ENCODE measurements around the gene RBM19.

DNA sequence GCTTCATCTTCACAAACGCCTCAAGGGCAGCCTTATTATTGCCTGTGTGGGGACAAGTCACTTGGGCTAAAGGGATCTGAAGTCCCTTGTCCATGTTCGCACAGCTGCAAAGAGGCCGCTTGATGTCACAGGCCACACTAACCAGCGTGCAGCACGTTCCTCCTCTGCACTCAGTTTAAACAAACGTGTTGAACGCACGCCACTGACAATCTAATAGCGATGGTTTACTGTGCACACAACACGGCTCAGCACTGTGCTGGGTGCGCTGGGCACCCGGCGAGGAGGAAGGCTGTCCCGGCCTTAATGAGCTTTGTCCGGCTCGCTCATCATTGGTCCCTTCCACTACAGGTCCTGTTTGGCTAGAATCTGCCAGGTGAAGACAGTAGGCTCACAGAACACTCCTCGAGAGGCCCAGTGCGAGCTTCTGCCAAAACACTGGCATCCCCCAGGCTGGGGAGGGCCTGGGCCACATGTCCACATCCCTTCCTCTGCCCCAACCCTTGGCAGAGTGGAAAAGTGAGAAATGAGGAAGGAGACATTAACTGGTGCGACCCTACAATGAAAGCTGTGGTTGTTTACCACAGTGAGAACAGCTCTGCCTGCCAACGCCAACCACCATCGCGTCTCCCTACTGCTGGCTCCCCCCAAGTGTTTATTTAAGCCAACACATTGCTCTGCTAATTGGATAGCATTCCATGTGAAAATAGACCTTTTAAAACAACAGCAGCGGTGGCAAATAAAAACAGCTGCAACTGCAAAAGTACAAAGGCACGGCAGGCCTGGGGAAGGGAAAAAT lies 113.2 kb downstream of the RBM19 start:
- TF ChIP-seq, protein P1, sequence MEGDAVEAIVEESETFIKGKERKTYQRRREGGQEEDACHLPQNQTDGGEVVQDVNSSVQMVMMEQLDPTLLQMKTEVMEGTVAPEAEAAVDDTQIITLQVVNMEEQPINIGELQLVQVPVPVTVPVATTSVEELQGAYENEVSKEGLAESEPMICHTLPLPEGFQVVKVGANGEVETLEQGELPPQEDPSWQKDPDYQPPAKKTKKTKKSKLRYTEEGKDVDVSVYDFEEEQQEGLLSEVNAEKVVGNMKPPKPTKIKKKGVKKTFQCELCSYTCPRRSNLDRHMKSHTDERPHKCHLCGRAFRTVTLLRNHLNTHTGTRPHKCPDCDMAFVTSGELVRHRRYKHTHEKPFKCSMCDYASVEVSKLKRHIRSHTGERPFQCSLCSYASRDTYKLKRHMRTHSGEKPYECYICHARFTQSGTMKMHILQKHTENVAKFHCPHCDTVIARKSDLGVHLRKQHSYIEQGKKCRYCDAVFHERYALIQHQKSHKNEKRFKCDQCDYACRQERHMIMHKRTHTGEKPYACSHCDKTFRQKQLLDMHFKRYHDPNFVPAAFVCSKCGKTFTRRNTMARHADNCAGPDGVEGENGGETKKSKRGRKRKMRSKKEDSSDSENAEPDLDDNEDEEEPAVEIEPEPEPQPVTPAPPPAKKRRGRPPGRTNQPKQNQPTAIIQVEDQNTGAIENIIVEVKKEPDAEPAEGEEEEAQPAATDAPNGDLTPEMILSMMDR (IDR thresholded peaks at IDR 0.05) = no peak
- TF ChIP-seq POLR2A (IDR thresholded peaks at IDR 0.05) = no peak
